HCT116 (cell line): ENCODE data around the gene MOV10. TPM values are rescaled to one million over a fixed set of nuclear protein-coding genes. Genes with fewer than 3 reads are reported as not detected.

ENCODE experiments used
- ATAC-seq: fragments of 200-7000 bp; cut with Tn5 transposase; 2 replicates; pipeline ENCODE4 v1.9.1; 2020; ENCODE audit warnings: mild to moderate bottlenecking, moderate library complexity
- BruUV-seq: library from RNA; stranded (reverse); fragments of 400-500 nt; replicated peaks from 2 replicates; lab custom pipeline; 2021; lab: Mats Ljungman, UMichigan
- CTCF ChIA-PET: fragments of 300-600 bp; sonication (Branson Sonifier 250); formaldehyde crosslinking; loops from one replicate; lab custom pipeline; 2021; ENCODE audit warnings: antibody characterized with exemption; lab: Charles Lee
- POLR2A ChIA-PET: fragments of 300-600, 350-600 bp; sonication (Branson Sonifier 250); formaldehyde crosslinking; loops from one replicate; lab custom pipeline; 2021; ENCODE audit warnings: antibody characterized with exemption; lab: Charles Lee
- RAD21 ChIA-PET, 2 experiments: fragments of 300-600 bp; sonication (Branson Sonifier 250); formaldehyde crosslinking; loops; one replicate each; lab custom pipeline; 2023; ENCODE audit warnings: low total read pairs in 2 of 2; ENCODE audit not compliant: uncharacterized antibody in 2 of 2, unreplicated experiment in 2 of 2, low non-redundant PET in 1 of 2; lab: Charles Lee
- DNase-seq: peaks from one replicate; pipeline ENCODE4 v3.0.0-alpha.2; 2010; ENCODE audit warnings: low read depth, low spot score
- H2AFZ ChIP-seq: fragments of 200-600 bp; shearing (Covaris generic), sonication (generic); 2 replicates; pipeline ENCODE4 v1.6.1; 2017; ENCODE audit warnings: low read depth, mixed run types, mixed read lengths, antibody characterized with exemption, low read length; ENCODE audit not compliant: poor library complexity, severe bottlenecking
- H3K27ac ChIP-seq: 2 replicates; pipeline ENCODE4 v1.5.1; 2012; ENCODE audit warnings: low read depth, low read length
- H3K27me3 ChIP-seq: fragments of 200-600 bp; sonication (generic); 2 replicates; pipeline ENCODE4 v1.6.1; 2016; ENCODE audit warnings: mixed run types, low read length, mixed read lengths; ENCODE audit not compliant: insufficient read depth
- H3K36me3 ChIP-seq, 2 experiments: fragments of 200-500 bp in 1 of 2; fragments of 200-600 bp in 1 of 2; sonication (Bioruptor generic) in 1 of 2; sonication (generic) in 1 of 2; 2 replicates each; pipeline versions ENCODE4 v1.5.1 to v1.6.1; 2014 to 2016; ENCODE audit warnings: low read length in 2 of 2, inconsistent platforms in 1 of 2, mixed read lengths in 1 of 2, mixed run types in 1 of 2; ENCODE audit not compliant: insufficient read depth in 2 of 2, control insufficient read depth in 1 of 2
- H3K4me1 ChIP-seq, 2 experiments: fragments of 200-600 bp in 1 of 2; sonication (generic) in 1 of 2; 2 replicates each; pipeline versions ENCODE4 v1.5.1 to v1.6.1; 2012 to 2017; ENCODE audit warnings: low read length in 2 of 2, inconsistent platforms in 1 of 2, mild to moderate bottlenecking in 1 of 2, mixed read lengths in 1 of 2, mixed run types in 1 of 2, moderate library complexity in 1 of 2; ENCODE audit not compliant: insufficient read depth in 2 of 2, control insufficient read depth in 1 of 2
- H3K4me2 ChIP-seq: fragments of 200-600 bp; sonication (generic); 2 replicates; pipeline ENCODE4 v1.6.1; 2017; ENCODE audit warnings: mixed run types, low read length, mixed read lengths
- H3K4me3 ChIP-seq, 2 experiments: fragments of 200-600 bp in 1 of 2; sonication (generic) in 1 of 2; replicated peaks in 1 of 2; 2 replicates each; pipeline ENCODE4 v1.5.1; 2011 to 2016; ENCODE audit warnings: low read length in 2 of 2, control low read depth in 1 of 2, low read depth in 1 of 2, mild to moderate bottlenecking in 1 of 2, mixed read lengths in 1 of 2, mixed run types in 1 of 2
- H3K79me2 ChIP-seq: fragments of 200-600 bp; sonication (generic); 2 replicates; pipeline ENCODE4 v1.6.1; 2017; ENCODE audit warnings: mild to moderate bottlenecking, mixed run types, low read length, moderate library complexity, mixed read lengths; ENCODE audit not compliant: insufficient read depth
- H3K9ac ChIP-seq: fragments of 200-600 bp; sonication (generic); 2 replicates; pipeline ENCODE4 v1.6.1; 2016; ENCODE audit warnings: low read length, mixed read lengths
- H3K9me2 ChIP-seq: fragments of 200-600 bp; sonication (generic), shearing (Covaris generic); 2 replicates; pipeline ENCODE4 v1.6.1; 2017; ENCODE audit warnings: mixed run types, mild to moderate bottlenecking, moderate library complexity; ENCODE audit not compliant: insufficient read depth
- H3K9me3 ChIP-seq, 2 experiments: fragments of 200-500 bp in 1 of 2; fragments of 200-600 bp in 1 of 2; sonication (Bioruptor generic) in 1 of 2; sonication (generic) in 1 of 2; 2 replicates each; pipeline ENCODE4 v1.6.1; 2014 to 2017; ENCODE audit warnings: low read length in 2 of 2, mixed read lengths in 2 of 2, inconsistent platforms in 1 of 2, low read depth in 1 of 2, mild to moderate bottlenecking in 1 of 2, mixed run types in 1 of 2, moderate library complexity in 1 of 2; ENCODE audit not compliant: control insufficient read depth in 1 of 2, insufficient read depth in 1 of 2
- H4K20me1 ChIP-seq: fragments of 200-600 bp; sonication (generic), shearing (Covaris generic); 2 replicates; pipeline ENCODE4 v1.6.1; 2017; ENCODE audit warnings: mixed run types, mild to moderate bottlenecking, moderate library complexity; ENCODE audit not compliant: insufficient read depth
- CBX3 ChIP-seq: IDR thresholded peaks from 2 replicates; pipeline ENCODE4 v1.6.1; 2012; ENCODE audit warnings: low read depth
- ELF1 ChIP-seq: IDR thresholded peaks from 2 replicates; pipeline ENCODE4 v1.6.1; 2012; ENCODE audit warnings: low read depth, borderline replicate concordance
- EZH2 ChIP-seq: fragments of 200-600 bp; sonication (generic); IDR thresholded peaks from 2 replicates; pipeline ENCODE4 v1.6.1; 2017; ENCODE audit warnings: antibody characterized with exemption, mixed run types
- EZH2phosphoT487 ChIP-seq: fragments of 200-600 bp; IDR thresholded peaks from 2 replicates; pipeline ENCODE4 v1.6.1; 2018; ENCODE audit warnings: antibody characterized with exemption, borderline replicate concordance
- FOSL1 ChIP-seq: IDR thresholded peaks from 2 replicates; pipeline ENCODE4 v1.6.1; 2012; ENCODE audit warnings: low read depth
- POLR2A ChIP-seq: IDR thresholded peaks from 2 replicates; pipeline ENCODE4 v1.7.0; 2011; ENCODE audit warnings: borderline replicate concordance; ENCODE audit not compliant: insufficient read depth, insufficient read length; ENCODE audit errors: extremely low read depth
- POLR2AphosphoS5 ChIP-seq: IDR thresholded peaks from 2 replicates; pipeline ENCODE4 v1.6.1; 2011; ENCODE audit warnings: mild to moderate bottlenecking, low read depth, low read length, moderate library complexity
- SIN3A ChIP-seq: IDR thresholded peaks from 2 replicates; pipeline ENCODE4 v1.6.1; 2012; ENCODE audit warnings: low read depth
- SP1 ChIP-seq: IDR thresholded peaks from 2 replicates; pipeline ENCODE4 v1.6.1; 2012; ENCODE audit warnings: low read depth
- TCF7L2 ChIP-seq: IDR thresholded peaks from 2 replicates; pipeline ENCODE4 v1.7.0; 2011; ENCODE audit warnings: borderline replicate concordance, inconsistent platforms; ENCODE audit not compliant: insufficient read depth, insufficient read length; ENCODE audit errors: extremely low read depth
- YY1 ChIP-seq: IDR thresholded peaks from 2 replicates; pipeline ENCODE4 v1.6.1; 2011; ENCODE audit warnings: low read length, low read depth, moderate library complexity, mild to moderate bottlenecking; ENCODE audit not compliant: insufficient replicate concordance; ENCODE audit errors: extremely low read depth
- intact Hi-C: fragments of 100-400 bp; cut with micrococcal nuclease; formaldehyde crosslinking; loops from 2 replicates; pipeline ENCODE4 v1.10.0; 2022
- total RNA-seq: library from RNA; stranded (reverse); gene quantifications from one replicate; pipeline ENCODE4 v1.2.1, GENCODE V29; 2021; ENCODE audit not compliant: unreplicated experiment
- TF ChIP-seq, protein P1 (sequence below), 3 experiments: fragments of 200-600 bp in 1 of 3; sonication (generic) in 1 of 3; IDR thresholded peaks in 2 of 3; conservative IDR thresholded peaks in 1 of 3; 2 replicates each; pipeline ENCODE4 v1.5.1; 2012 to 2017; ENCODE audit warnings: low read depth in 2 of 3, low read length in 2 of 3, antibody characterized with exemption in 1 of 3, borderline replicate concordance in 1 of 3, control low read depth in 1 of 3, mild to moderate bottlenecking in 1 of 3, mixed read lengths in 1 of 3, mixed run types in 1 of 3, moderate library complexity in 1 of 3; ENCODE audit not compliant: insufficient read depth in 1 of 3
- TF ChIP-seq, protein P2 (sequence below): IDR thresholded peaks from 2 replicates; pipeline ENCODE4 v1.6.1; 2012; ENCODE audit warnings: low read depth

The MOV10 gene
- total RNA-seq, 1 experiment from 2014 or later = 109 TPM

DNA sequence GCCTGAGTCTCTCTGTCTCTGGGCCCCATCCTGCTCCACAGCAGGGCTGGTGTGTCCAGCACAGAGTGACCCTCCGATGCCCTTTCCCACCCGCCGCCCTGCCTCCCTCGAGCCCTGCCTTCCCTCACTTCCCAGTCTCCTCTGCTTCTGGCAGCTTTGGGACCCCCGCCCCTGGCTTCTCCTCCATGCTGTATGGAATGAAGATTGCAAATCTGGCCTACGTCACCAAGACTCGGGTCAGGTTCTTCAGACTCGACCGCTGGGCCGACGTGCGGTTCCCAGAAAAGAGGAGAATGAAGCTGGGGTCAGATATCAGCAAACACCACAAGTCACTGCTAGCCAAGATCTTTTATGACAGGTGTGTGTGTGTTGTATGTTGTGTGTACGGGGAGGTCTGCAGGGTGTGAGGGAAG, 14.3 kb downstream of the MOV10 start:
- Histone ChIP-seq H3K4me2 (no peak overlapping the region), H3K27me3 (no peaks in the 10 kb centered on the region), H3K36me3 (peaks cover 6 to 20% of the 10 kb centered on the region in 2 experiments; a peak in 2 of 4 replicates), H3K9me2 (no peaks in the 10 kb centered on the region), H2AFZ (no peak overlapping the region), H3K9ac (no peak overlapping the region), H3K9me3 (no peaks in the 10 kb centered on the region), H4K20me1 (no peaks in the 10 kb centered on the region), H3K4me3 (no peak overlapping the region), H3K79me2 (0 out of 2 replicates have a peak, but pooled peaks cover 10% of the 10 kb centered on the region), H3K4me1 (no peaks in the 10 kb centered on the region; a peak in 1 of 4 replicates)
- POLR2A ChIA-PET = no interaction called here
- intact Hi-C loops = no loop called here
- BruUV-seq = no TSS peak
- ATAC-seq = no peak
- no peak for TF ChIP-seq EZH2
- TF ChIP-seq, all 23 proteins: peak for 0
- H3K27ac ChIP-seq = no peak overlapping the region
- ChIA-PET CTCF (no interaction called here), RAD21 (no interaction called here)
- DNase-seq = no peak

DNA sequence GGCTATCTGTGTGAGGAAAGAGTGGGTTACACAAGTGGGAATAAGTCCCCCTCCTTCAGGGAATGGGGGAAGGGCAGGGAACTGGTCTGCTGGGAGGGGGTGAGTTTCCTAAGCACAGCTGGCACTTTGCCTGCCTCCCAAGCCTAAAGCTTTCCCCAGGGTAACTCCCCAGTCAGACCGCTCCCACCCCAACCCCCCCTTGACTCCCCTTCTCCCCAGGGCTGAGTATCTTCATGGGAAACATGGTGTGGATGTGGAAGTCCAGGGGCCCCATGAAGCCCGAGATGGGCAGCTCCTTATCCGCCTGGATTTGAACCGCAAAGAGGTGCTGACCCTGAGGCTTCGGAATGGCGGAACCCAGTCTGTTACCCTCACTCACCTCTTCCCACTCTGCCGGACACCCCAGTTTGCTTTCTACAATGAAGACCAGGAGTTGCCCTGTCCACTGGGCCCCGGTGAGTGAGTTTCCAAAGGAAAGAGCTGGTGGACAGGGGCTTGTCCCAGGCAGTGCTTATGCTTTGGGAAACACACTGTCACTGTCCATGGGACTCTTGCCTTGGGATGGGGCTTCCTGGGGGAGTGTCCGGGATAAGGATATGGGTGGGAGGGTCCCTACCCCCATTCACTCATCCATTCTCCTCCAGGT, 14.9 kb downstream of the MOV10 start:
- intact Hi-C loops = no loop called here
- Histone ChIP-seq H3K27ac (no peak overlapping the region), H3K4me2 (no peak overlapping the region), H4K20me1 (no peaks in the 10 kb centered on the region), H3K4me1 (no peaks in the 10 kb centered on the region; a peak in 1 of 4 replicates), H3K79me2 (0 out of 2 replicates have a peak, but pooled peaks cover 9% of the 10 kb centered on the region), H3K9me3 (no peaks in the 10 kb centered on the region), H3K27me3 (no peaks in the 10 kb centered on the region), H3K9ac (no peak overlapping the region), H2AFZ (no peak overlapping the region), H3K36me3 (peaks cover 8 to 21% of the 10 kb centered on the region in 2 experiments; a peak in 2 of 4 replicates), H3K4me3 (no peak overlapping the region), H3K9me2 (no peaks in the 10 kb centered on the region)
- BruUV-seq = no TSS peak
- ChIA-PET POLR2A (no interaction called here), CTCF (no interaction called here), RAD21 (no interaction called here)
- ATAC-seq (no peak), DNase-seq (no peak)
- TF ChIP-seq POLR2A = no peak
- TF ChIP-seq ELF1 = no peak
- TF ChIP-seq CBX3 = no peak
- no peak for TF ChIP-seq SP1
- no peak for TF ChIP-seq YY1
- no peak for TF ChIP-seq FOSL1
- TF ChIP-seq SIN3A = no peak
- TF ChIP-seq POLR2AphosphoS5 = no peak
- TF ChIP-seq, protein P1, sequence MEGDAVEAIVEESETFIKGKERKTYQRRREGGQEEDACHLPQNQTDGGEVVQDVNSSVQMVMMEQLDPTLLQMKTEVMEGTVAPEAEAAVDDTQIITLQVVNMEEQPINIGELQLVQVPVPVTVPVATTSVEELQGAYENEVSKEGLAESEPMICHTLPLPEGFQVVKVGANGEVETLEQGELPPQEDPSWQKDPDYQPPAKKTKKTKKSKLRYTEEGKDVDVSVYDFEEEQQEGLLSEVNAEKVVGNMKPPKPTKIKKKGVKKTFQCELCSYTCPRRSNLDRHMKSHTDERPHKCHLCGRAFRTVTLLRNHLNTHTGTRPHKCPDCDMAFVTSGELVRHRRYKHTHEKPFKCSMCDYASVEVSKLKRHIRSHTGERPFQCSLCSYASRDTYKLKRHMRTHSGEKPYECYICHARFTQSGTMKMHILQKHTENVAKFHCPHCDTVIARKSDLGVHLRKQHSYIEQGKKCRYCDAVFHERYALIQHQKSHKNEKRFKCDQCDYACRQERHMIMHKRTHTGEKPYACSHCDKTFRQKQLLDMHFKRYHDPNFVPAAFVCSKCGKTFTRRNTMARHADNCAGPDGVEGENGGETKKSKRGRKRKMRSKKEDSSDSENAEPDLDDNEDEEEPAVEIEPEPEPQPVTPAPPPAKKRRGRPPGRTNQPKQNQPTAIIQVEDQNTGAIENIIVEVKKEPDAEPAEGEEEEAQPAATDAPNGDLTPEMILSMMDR (IDR thresholded peaks at IDR 0.05 in 2 of 3, conservative IDR thresholded peaks at IDR 0.05 in 1 of 3; ENCODE audit: borderline replicate concordance in 1 of 3, insufficient read depth in 1 of 3, low read depth in 2 of 3, low read length in 2 of 3) = no peak
- no peak for TF ChIP-seq EZH2phosphoT487
- TF ChIP-seq, protein P2, sequence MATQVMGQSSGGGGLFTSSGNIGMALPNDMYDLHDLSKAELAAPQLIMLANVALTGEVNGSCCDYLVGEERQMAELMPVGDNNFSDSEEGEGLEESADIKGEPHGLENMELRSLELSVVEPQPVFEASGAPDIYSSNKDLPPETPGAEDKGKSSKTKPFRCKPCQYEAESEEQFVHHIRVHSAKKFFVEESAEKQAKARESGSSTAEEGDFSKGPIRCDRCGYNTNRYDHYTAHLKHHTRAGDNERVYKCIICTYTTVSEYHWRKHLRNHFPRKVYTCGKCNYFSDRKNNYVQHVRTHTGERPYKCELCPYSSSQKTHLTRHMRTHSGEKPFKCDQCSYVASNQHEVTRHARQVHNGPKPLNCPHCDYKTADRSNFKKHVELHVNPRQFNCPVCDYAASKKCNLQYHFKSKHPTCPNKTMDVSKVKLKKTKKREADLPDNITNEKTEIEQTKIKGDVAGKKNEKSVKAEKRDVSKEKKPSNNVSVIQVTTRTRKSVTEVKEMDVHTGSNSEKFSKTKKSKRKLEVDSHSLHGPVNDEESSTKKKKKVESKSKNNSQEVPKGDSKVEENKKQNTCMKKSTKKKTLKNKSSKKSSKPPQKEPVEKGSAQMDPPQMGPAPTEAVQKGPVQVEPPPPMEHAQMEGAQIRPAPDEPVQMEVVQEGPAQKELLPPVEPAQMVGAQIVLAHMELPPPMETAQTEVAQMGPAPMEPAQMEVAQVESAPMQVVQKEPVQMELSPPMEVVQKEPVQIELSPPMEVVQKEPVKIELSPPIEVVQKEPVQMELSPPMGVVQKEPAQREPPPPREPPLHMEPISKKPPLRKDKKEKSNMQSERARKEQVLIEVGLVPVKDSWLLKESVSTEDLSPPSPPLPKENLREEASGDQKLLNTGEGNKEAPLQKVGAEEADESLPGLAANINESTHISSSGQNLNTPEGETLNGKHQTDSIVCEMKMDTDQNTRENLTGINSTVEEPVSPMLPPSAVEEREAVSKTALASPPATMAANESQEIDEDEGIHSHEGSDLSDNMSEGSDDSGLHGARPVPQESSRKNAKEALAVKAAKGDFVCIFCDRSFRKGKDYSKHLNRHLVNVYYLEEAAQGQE = no peak
- TF ChIP-seq TCF7L2 = no peak
